Calu3 (cell line): ENCODE measurements around the gene ULBP1. TPM values are rescaled to one million over a fixed set of nuclear protein-coding genes. Genes with fewer than 3 reads are reported as not detected.
"Not testable (repeated sequence)": the region's sequence is repeated elsewhere in the genome, so short reads cannot be mapped to it uniquely, and the experiment has no call there.

Source experiments
- BruUV-seq: library from RNA; stranded (reverse); fragments of 400-500 nt; replicated peaks from 2 replicates; lab custom pipeline; 2021; lab: Mats Ljungman, UMichigan
- CTCF ChIA-PET: fragments of 300-600 bp; sonication (Branson Sonifier 250); formaldehyde crosslinking; loops from one replicate; lab custom pipeline; 2022; ENCODE audit warnings: antibody characterized with exemption; lab: Charles Lee
- DNase-seq: peaks from one replicate; pipeline ENCODE4 v3.0.0; 2022
- H3K27ac Mint-ChIP-seq: one replicate; pipeline ENCODE4 v1.8.0; 2022; ENCODE audit warnings: mixed read lengths; ENCODE audit not compliant: unreplicated experiment
- H3K27me3 Mint-ChIP-seq: one replicate; pipeline ENCODE4 v1.8.0; 2022; ENCODE audit warnings: mixed read lengths; ENCODE audit not compliant: unreplicated experiment
- H3K36me3 Mint-ChIP-seq: one replicate; pipeline ENCODE4 v1.8.0; 2022; ENCODE audit warnings: mild to moderate bottlenecking, moderate library complexity, mixed read lengths; ENCODE audit not compliant: insufficient read depth, unreplicated experiment
- H3K4me1 Mint-ChIP-seq: one replicate; pipeline ENCODE4 v1.8.0; 2022; ENCODE audit warnings: mild to moderate bottlenecking, low read depth, mixed read lengths; ENCODE audit not compliant: unreplicated experiment
- H3K4me3 Mint-ChIP-seq: one replicate; pipeline ENCODE4 v1.8.0; 2022; ENCODE audit warnings: mild to moderate bottlenecking, low read depth, moderate library complexity, mixed read lengths; ENCODE audit not compliant: unreplicated experiment
- H3K9me3 Mint-ChIP-seq: one replicate; pipeline ENCODE4 v1.8.0; 2022; ENCODE audit warnings: low read depth, mixed read lengths; ENCODE audit not compliant: unreplicated experiment
- CTCF ChIP-seq: fragments of 200-600 bp; IDR thresholded peaks from one replicate; pipeline ENCODE4 v1.8.0; 2022; ENCODE audit warnings: antibody characterized with exemption; ENCODE audit not compliant: unreplicated experiment
- intact Hi-C: fragments of 100-400 bp; cut with micrococcal nuclease; formaldehyde crosslinking; loops from one replicate; pipeline ENCODE4 v1.10.0; 2022; ENCODE audit not compliant: unreplicated experiment
- total RNA-seq: library from RNA; stranded (reverse); gene quantifications from 2 replicates; pipeline ENCODE4 v1.2.3, GENCODE V29; 2022

Gene ULBP1
- total RNA-seq, 1 experiment from 2014 or later, result 2.5 TPM

- no peak for TF ChIP-seq CTCF
- peak overlapping the region; percentile 57 for H3K4me3 Mint-ChIP-seq
- CTCF ChIA-PET, result no interaction called here
- no peak overlapping the region for H3K27ac Mint-ChIP-seq
- peaks cover 6% of the 10 kb centered on the region for H3K36me3 Mint-ChIP-seq
- intact Hi-C loops, result no loop called here
- peaks cover 21% of the 10 kb centered on the region for H3K4me1 Mint-ChIP-seq
- H3K27me3 Mint-ChIP-seq, result peaks cover 81% of the 10 kb centered on the region
- DNase-seq, result peak; percentile 15
- H3K9me3 Mint-ChIP-seq, result peaks cover 4% of the 10 kb centered on the region
- BruUV-seq, result no TSS peak
These were observed 27.1 kb downstream of the ULBP1 start for GRCh38 chr6:149990661-149991471.

- Mint-ChIP-seq H3K4me1 (peaks cover 21% of the 10 kb centered on the region), H3K4me3 (peak overlapping the region; percentile 57), H3K27me3 (peaks cover 81% of the 10 kb centered on the region)
- H3K27ac Mint-ChIP-seq, BruUV-seq, H3K36me3 Mint-ChIP-seq, H3K9me3 Mint-ChIP-seq, intact Hi-C loops, DNase-seq, CTCF ChIA-PET: not testable (repeated sequence)
These were observed 27.7 kb downstream of the ULBP1 start for GRCh38 chr6:149991472-149991795.

GRCh38 chr6:149991838-149992237 lies 28.1 kb downstream of the ULBP1 start:
- DNase-seq, result no peak
- Mint-ChIP-seq H3K4me1 (peaks cover 21% of the 10 kb centered on the region), H3K36me3 (peaks cover 6% of the 10 kb centered on the region), H3K27ac (no peak overlapping the region), H3K27me3 (peaks cover 81% of the 10 kb centered on the region), H3K4me3 (no peak overlapping the region), H3K9me3 (peaks cover 4% of the 10 kb centered on the region)
- no TSS peak for BruUV-seq
- CTCF ChIA-PET, result interaction anchor here (0.7 kb wide), 1 partner anchor 15 kb away, joined by 5 read pairs; no protein-coding TSS in a partner anchor
- intact Hi-C loops, result no loop called here
- TF ChIP-seq CTCF, result no peak

DNA sequence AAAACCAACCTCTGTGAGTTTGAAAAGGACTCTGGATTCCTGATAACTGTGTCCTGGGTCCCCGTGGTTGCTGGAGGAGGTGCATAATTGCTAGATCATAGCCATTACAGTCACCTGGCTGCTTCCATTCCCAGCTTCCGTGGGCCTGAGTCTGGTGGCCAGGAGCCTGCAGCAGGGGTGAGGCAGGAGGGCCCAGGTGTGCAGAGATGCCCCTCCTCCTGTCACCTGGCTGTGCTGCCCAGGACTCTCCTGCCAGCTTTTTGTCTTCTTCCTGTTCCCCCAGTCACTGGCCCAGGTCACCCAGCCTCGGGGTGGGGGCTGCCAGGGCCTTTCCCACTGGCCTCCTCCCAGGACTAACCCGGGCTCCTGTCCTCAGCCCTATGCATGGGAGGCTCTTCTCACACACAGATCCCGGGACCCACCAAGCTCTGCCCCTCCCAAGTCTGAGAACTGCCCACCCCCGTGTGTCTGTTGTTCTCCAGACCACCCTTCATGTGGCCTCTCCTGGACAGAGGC lies 31.6 kb downstream of the ULBP1 start:
- H3K4me3 Mint-ChIP-seq, result no peak overlapping the region
- peaks cover 52% of the 10 kb centered on the region for H3K27me3 Mint-ChIP-seq
- peaks cover 14% of the 10 kb centered on the region for H3K4me1 Mint-ChIP-seq
- CTCF ChIA-PET, result no interaction called here
- no peak for DNase-seq
- intact Hi-C loops, result no loop called here
- BruUV-seq, result no TSS peak
- H3K36me3 Mint-ChIP-seq, result no peaks in the 10 kb centered on the region
- H3K27ac Mint-ChIP-seq, result no peak overlapping the region
- no peaks in the 10 kb centered on the region for H3K9me3 Mint-ChIP-seq
- no peak for TF ChIP-seq CTCF

DNA sequence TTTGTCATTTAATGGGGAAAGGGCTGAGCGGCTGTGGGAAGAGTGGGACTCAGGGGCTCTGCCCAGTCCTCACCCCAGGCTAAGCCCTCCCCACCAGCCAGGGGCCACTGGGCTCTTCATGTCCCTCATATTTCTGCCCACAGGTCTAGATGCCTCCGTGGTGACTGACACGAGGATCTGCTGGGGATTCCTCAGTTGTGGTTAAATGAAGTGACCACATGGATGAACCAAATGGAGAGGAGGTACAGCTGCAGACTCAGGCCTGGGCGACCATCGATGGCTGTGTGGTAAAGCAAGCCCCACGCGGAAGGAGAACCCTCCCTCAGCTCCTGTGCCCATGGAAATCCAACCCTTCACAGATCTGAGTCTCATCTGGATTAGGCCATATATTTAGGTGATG lies 32.2 kb downstream of the ULBP1 start:
- H3K27me3 Mint-ChIP-seq, result peaks cover 45% of the 10 kb centered on the region
- H3K36me3 Mint-ChIP-seq, result no peaks in the 10 kb centered on the region
- TF ChIP-seq CTCF, result no peak

More for the DNA sequence above, 32.2 kb downstream of the ULBP1 start:
- BruUV-seq, result no TSS peak
- CTCF ChIA-PET, result no interaction called here
- no peak for DNase-seq
- H3K4me3 Mint-ChIP-seq, result no peak overlapping the region
- no peaks in the 10 kb centered on the region for H3K9me3 Mint-ChIP-seq
- H3K4me1 Mint-ChIP-seq, result peaks cover 10% of the 10 kb centered on the region
- intact Hi-C loops, result no loop called here
- no peak overlapping the region for H3K27ac Mint-ChIP-seq
